Measurements from ENCODE around the gene TSPO2.

Gene TSPO2

GRCh38 chr6:41077536-41077935 lies 35.3 kb downstream of the TSPO2 start:
- DNase-seq = no peak

- no peak for DNase-seq
Measured at GRCh38 chr6:41078101-41078500, 35.8 kb downstream of the TSPO2 start.

GRCh38 chr6:41079080-41079479 lies 36.8 kb downstream of the TSPO2 start:
- DNase-seq = no peak

- DNase-seq = no peak
Measured at GRCh38 chr6:41080621-41081020, 38.4 kb downstream of the TSPO2 start.

GRCh38 chr6:41083072-41083471 lies 40.8 kb downstream of the TSPO2 start:
- no peak for DNase-seq

- DNase-seq = no peak
Measured at GRCh38 chr6:41085182-41085581, 42.9 kb downstream of the TSPO2 start.

GRCh38 chr6:41088451-41088850 lies 46.2 kb downstream of the TSPO2 start:
- DNase-seq = no peak

- no peak for DNase-seq
Measured at GRCh38 chr6:41090841-41091761, 48.8 kb downstream of the TSPO2 start.

- no peak for DNase-seq
Measured at GRCh38 chr6:41092421-41093140, 50.3 kb downstream of the TSPO2 start.

- DNase-seq = no peak
Measured at GRCh38 chr6:41093729-41094128, 51.5 kb downstream of the TSPO2 start.
